ENCODE data around the gene SCNN1G.

SCNN1G gene

GRCh38 chr16:23195366-23195978, 12.9 kb downstream of the SCNN1G start:
- no peak for TF ChIP-seq CTCF (IDR thresholded peaks at IDR 0.05; ENCODE audit: insufficient read depth, low read length, missing control alignments)
- DNase-seq (ENCODE audit: low read depth, low spot score): no peak
- H3K4me3 ChIP-seq (ENCODE audit: low read depth, low read length): no peak overlapping the region
- CTCF ChIA-PET: no interaction called here
- POLR2A ChIA-PET: no interaction called here

GRCh38 chr16:23196539-23196938, 14.0 kb downstream of the SCNN1G start:
- DNase-seq (ENCODE audit: low read depth, low spot score): no peak
- no peak for TF ChIP-seq CTCF (IDR thresholded peaks at IDR 0.05; ENCODE audit: insufficient read depth, low read length, missing control alignments)
- H3K4me3 ChIP-seq (ENCODE audit: low read depth, low read length): no peak overlapping the region
- ChIA-PET CTCF (no interaction called here), POLR2A (no interaction called here)

GRCh38 chr16:23202166-23202565, 19.6 kb downstream of the SCNN1G start:
- ChIA-PET CTCF (no interaction called here), POLR2A (no interaction called here)
- TF ChIP-seq CTCF (IDR thresholded peaks at IDR 0.05; ENCODE audit: insufficient read depth, low read length, missing control alignments): no peak

GRCh38 chr16:23206986-23207385, 24.4 kb downstream of the SCNN1G start:
- H3K4me3 ChIP-seq (ENCODE audit: low read depth, low read length): no peak overlapping the region
- POLR2A ChIA-PET: no interaction called here
- CTCF ChIA-PET: no interaction called here
- no peak for TF ChIP-seq CTCF (IDR thresholded peaks at IDR 0.05; ENCODE audit: insufficient read depth, low read length, missing control alignments)
- DNase-seq (ENCODE audit: low read depth, low spot score): no peak

More at GRCh38 chr16:23202166-23202565, 19.6 kb downstream of the SCNN1G start:
- no peak for DNase-seq (ENCODE audit: low read depth, low spot score)
- no peak overlapping the region for H3K4me3 ChIP-seq (ENCODE audit: low read depth, low read length)

- TF ChIP-seq CTCF (IDR thresholded peaks at IDR 0.05; ENCODE audit: insufficient read depth, low read length, missing control alignments): no peak
- CTCF ChIA-PET: no interaction called here
- no peak overlapping the region for H3K4me3 ChIP-seq (ENCODE audit: low read depth, low read length)
- POLR2A ChIA-PET: no interaction called here
- DNase-seq (ENCODE audit: low read depth, low spot score): no peak
Observed at GRCh38 chr16:23207485-23207884, 24.9 kb downstream of the SCNN1G start.

- POLR2A ChIA-PET: no interaction called here
- no peak for DNase-seq (ENCODE audit: low read depth, low spot score)
- no peak for TF ChIP-seq CTCF (IDR thresholded peaks at IDR 0.05; ENCODE audit: insufficient read depth, low read length, missing control alignments)
- H3K4me3 ChIP-seq (ENCODE audit: low read depth, low read length): no peak overlapping the region
- CTCF ChIA-PET: no interaction called here
Observed at GRCh38 chr16:23209606-23210005, 27.1 kb downstream of the SCNN1G start.

Data from AG04449 (cell line).